CD4-positive, alpha-beta T cell treated with Interleukin-17A for 4 hours (primary cell): Measurements from ENCODE around the gene RPS14.
A peak's percentile ranks its signal among the peaks of the same experiment; 100 is the strongest.

Experiments used
- DNase-seq: peaks from one replicate; pipeline ENCODE4 v3.0.0-alpha.2; 2020; ENCODE audit warnings: mixed read lengths

RPS14 gene

GRCh38 chr5:150398722-150399523 lies 50.6 kb downstream of the RPS14 start:
- no peak for DNase-seq

GRCh38 chr5:150397782-150398721 lies 51.5 kb downstream of the RPS14 start:
- no peak for DNase-seq

GRCh38 chr5:150397146-150397781 lies 52.3 kb downstream of the RPS14 start:
- no peak for DNase-seq

GRCh38 chr5:150396267-150396666 lies 53.3 kb downstream of the RPS14 start:
- no peak for DNase-seq

GRCh38 chr5:150395688-150395975 lies 53.9 kb downstream of the RPS14 start:
- DNase-seq: no peak

GRCh38 chr5:150394912-150395687 lies 54.4 kb downstream of the RPS14 start:
- peak; percentile 16 for DNase-seq

- no peak for DNase-seq
Measured at GRCh38 chr5:150394131-150394530, 55.4 kb downstream of the RPS14 start.

- DNase-seq: no peak
Measured at GRCh38 chr5:150393096-150393645, 56.4 kb downstream of the RPS14 start.

- DNase-seq: no peak
Measured at GRCh38 chr5:150392680-150393079, 56.9 kb downstream of the RPS14 start.
